ENCODE results near the gene KRTAP10-12. TPM values are rescaled to one million over a fixed set of nuclear protein-coding genes. Genes with fewer than 3 reads are reported as not detected.

The KRTAP10-12 gene
- total and polyA plus RNA-seq, 10 of the 15 experiments (the other 5 are each of a cell fraction or from before 2014, with no cell fraction given): not detected

- Histone ChIP-seq H3K4me1 (ENCODE audit: control insufficient read depth, insufficient read depth, low read length) (no peaks in the 10 kb centered on the region), H3K4me3 (no peak overlapping the region), H3K9me3 (replicated peaks; ENCODE audit: control insufficient read depth, insufficient read depth, low read length) (no peaks in the 10 kb centered on the region), H4K20me1 (ENCODE audit: control insufficient read depth, insufficient read depth) (no peaks in the 10 kb centered on the region), H3K36me3 (ENCODE audit: control insufficient read depth in 2 of 2, insufficient read depth in 2 of 2, low read length in 1 of 2) (no peaks in the 10 kb centered on the region), H3K27me3 (replicated peaks in 1 of 2; ENCODE audit: control insufficient read depth in 2 of 2, insufficient read depth in 2 of 2, low read length in 1 of 2) (peaks cover 2 to 6% of the 10 kb centered on the region in 2 experiments; a peak in 2 of 4 replicates), H3K79me2 (ENCODE audit: control insufficient read depth, insufficient read depth, low read length) (no peaks in the 10 kb centered on the region), H3K27ac (ENCODE audit: control insufficient read depth, insufficient read depth) (no peak overlapping the region), H3K4me2 (ENCODE audit: control insufficient read depth, insufficient read depth) (no peak overlapping the region), H2AFZ (ENCODE audit: control insufficient read depth, low read depth, low read length) (no peak overlapping the region), H3K9ac (ENCODE audit: control insufficient read depth, insufficient read depth, low read length) (no peak overlapping the region)
- ATAC-seq (no peak), FAIRE-seq (no peak), DNase-seq (ENCODE audit: low read depth, low spot score) (no peak)
- POLR2A ChIA-PET: no interaction called here
- CTCF ChIA-PET: no interaction called here
- 64% methylated on average over 14 of the region's 14 CpGs for WGBS (ENCODE audit: insufficient coverage, insufficient replicate concordance, low lambda C conversion rate, missing lambda C conversion rate)
- RAD21 ChIA-PET (ENCODE audit: unreplicated experiment): no interaction called here
- TF ChIP-seq HDAC2 (IDR thresholded peaks at IDR 0.05) (no peak), IRF4 (IDR thresholded peaks at IDR 0.05; ENCODE audit: low read depth, low read length) (no peak), RFX5 (IDR thresholded peaks at IDR 0.05; ENCODE audit: low read depth, low read length) (no peak), SIX5 (IDR thresholded peaks at IDR 0.05; ENCODE audit: low read depth, low read length, severe bottlenecking) (no peak), MEF2A (IDR thresholded peaks at IDR 0.05; ENCODE audit: insufficient read depth, low read depth, low read length) (no peak), MTA2 (IDR thresholded peaks at IDR 0.05; ENCODE audit: low read depth) (no peak), PML (IDR thresholded peaks at IDR 0.05; ENCODE audit: low read length) (no peak), RAD51 (IDR thresholded peaks at IDR 0.05) (no peak), DPF2 (IDR thresholded peaks at IDR 0.05) (no peak)
- in situ Hi-C loops (cut with MboI): no loop called here
- SMC1A ChIA-PET (ENCODE audit: uncharacterized antibody, unreplicated experiment): no interaction called here
- BruUV-seq (replicated peaks): no TSS peak
- intact Hi-C loops (cut with micrococcal nuclease; ENCODE audit: unreplicated experiment): no loop called here
Observed at GRCh38 chr21:44724926-44725325, 28.0 kb downstream of the KRTAP10-12 start.

DNA sequence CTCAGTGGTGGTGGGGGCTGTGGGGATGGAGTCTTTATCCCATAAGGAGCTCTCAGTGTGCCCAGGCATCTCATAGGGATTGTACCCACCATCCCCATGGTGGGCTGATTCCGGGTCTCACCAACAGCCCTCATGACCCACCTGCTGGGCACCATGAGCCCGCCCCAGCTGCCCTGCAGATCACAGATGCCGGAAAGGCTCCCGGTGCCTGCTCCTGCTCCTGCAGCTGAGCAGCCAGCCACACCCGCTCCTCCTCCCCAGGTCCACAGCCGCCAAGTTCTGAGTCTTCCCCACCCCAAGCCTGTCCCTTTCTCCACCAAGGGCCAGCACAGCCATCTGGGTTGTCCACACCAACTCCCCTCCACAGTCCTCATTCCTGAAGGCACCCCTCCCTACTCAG is 29.9 kb downstream of the KRTAP10-12 start:
- DNase-seq (ENCODE audit: low read depth, low spot score) (no peak), ATAC-seq (no peak), FAIRE-seq (no peak)
- ChIA-PET SMC1A (ENCODE audit: uncharacterized antibody, unreplicated experiment) (no interaction called here), CTCF (no interaction called here), RAD21 (ENCODE audit: unreplicated experiment) (no interaction called here), POLR2A (no interaction called here)
- in situ Hi-C loops (cut with MboI) (no loop called here), intact Hi-C loops (cut with micrococcal nuclease; ENCODE audit: unreplicated experiment) (no loop called here)
- Histone ChIP-seq H3K36me3 (ENCODE audit: control insufficient read depth in 2 of 2, insufficient read depth in 2 of 2, low read length in 1 of 2) (no peaks in the 10 kb centered on the region), H2AFZ (ENCODE audit: control insufficient read depth, low read depth, low read length) (no peak overlapping the region), H3K9me3 (replicated peaks; ENCODE audit: control insufficient read depth, insufficient read depth, low read length) (no peaks in the 10 kb centered on the region), H3K27me3 (replicated peaks in 1 of 2; ENCODE audit: control insufficient read depth in 2 of 2, insufficient read depth in 2 of 2, low read length in 1 of 2) (peaks cover 2 to 3% of the 10 kb centered on the region in 2 experiments; a peak in 2 of 4 replicates), H3K4me1 (ENCODE audit: control insufficient read depth, insufficient read depth, low read length) (no peaks in the 10 kb centered on the region), H4K20me1 (ENCODE audit: control insufficient read depth, insufficient read depth) (no peaks in the 10 kb centered on the region), H3K27ac (ENCODE audit: control insufficient read depth, insufficient read depth) (no peak overlapping the region), H3K9ac (ENCODE audit: control insufficient read depth, insufficient read depth, low read length) (no peak overlapping the region), H3K79me2 (ENCODE audit: control insufficient read depth, insufficient read depth, low read length) (no peaks in the 10 kb centered on the region), H3K4me2 (ENCODE audit: control insufficient read depth, insufficient read depth) (no peak overlapping the region), H3K4me3 (no peak overlapping the region)
- 64% methylated on average over 4 of the region's 6 CpGs for WGBS (ENCODE audit: insufficient coverage, insufficient replicate concordance, low lambda C conversion rate, missing lambda C conversion rate)
- BruUV-seq (replicated peaks): no TSS peak
- TF ChIP-seq ZNF24 (IDR thresholded peaks at IDR 0.05) (no peak), PRDM15 (CRISPR knock-in tag; IDR thresholded peaks at IDR 0.05) (no peak), YBX1 (IDR thresholded peaks at IDR 0.05) (no peak)
- TF ChIP-seq, protein P1, sequence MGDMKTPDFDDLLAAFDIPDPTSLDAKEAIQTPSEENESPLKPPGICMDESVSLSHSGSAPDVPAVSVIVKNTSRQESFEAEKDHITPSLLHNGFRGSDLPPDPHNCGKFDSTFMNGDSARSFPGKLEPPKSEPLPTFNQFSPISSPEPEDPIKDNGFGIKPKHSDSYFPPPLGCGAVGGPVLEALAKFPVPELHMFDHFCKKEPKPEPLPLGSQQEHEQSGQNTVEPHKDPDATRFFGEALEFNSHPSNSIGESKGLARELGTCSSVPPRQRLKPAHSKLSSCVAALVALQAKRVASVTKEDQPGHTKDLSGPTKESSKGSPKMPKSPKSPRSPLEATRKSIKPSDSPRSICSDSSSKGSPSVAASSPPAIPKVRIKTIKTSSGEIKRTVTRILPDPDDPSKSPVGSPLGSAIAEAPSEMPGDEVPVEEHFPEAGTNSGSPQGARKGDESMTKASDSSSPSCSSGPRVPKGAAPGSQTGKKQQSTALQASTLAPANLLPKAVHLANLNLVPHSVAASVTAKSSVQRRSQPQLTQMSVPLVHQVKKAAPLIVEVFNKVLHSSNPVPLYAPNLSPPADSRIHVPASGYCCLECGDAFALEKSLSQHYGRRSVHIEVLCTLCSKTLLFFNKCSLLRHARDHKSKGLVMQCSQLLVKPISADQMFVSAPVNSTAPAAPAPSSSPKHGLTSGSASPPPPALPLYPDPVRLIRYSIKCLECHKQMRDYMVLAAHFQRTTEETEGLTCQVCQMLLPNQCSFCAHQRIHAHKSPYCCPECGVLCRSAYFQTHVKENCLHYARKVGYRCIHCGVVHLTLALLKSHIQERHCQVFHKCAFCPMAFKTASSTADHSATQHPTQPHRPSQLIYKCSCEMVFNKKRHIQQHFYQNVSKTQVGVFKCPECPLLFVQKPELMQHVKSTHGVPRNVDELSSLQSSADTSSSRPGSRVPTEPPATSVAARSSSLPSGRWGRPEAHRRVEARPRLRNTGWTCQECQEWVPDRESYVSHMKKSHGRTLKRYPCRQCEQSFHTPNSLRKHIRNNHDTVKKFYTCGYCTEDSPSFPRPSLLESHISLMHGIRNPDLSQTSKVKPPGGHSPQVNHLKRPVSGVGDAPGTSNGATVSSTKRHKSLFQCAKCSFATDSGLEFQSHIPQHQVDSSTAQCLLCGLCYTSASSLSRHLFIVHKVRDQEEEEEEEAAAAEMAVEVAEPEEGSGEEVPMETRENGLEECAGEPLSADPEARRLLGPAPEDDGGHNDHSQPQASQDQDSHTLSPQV (IDR thresholded peaks at IDR 0.05): no peak
